Lower lobe of right lung (tissue), 2 donors: Measurements from ENCODE around the gene KRTAP10-8. TPM values are rescaled to one million over a fixed set of nuclear protein-coding genes. Genes with fewer than 3 reads are reported as not detected.
"Not testable (repeated sequence)": the region's sequence is repeated elsewhere in the genome, so short reads cannot be mapped to it uniquely, and the experiment has no call there.

Experiments used
- ATAC-seq, 2 donors: fragments of 200-7000 bp; cut with Tn5 transposase; one replicate each; pipeline ENCODE4 v1.9.1; 2020 to 2022; ENCODE audit warnings: mild to moderate bottlenecking in 2 of 2, moderate library complexity in 2 of 2
- DNase-seq: peaks from one replicate; pipeline ENCODE4 v3.0.0-alpha.2; 2020
- H3K27ac ChIP-seq: fragments of 200-600 bp; one replicate; pipeline ENCODE4 v1.8.0; 2022
- H3K27me3 ChIP-seq: fragments of 200-600 bp; one replicate; pipeline ENCODE4 v1.8.0; 2022; ENCODE audit warnings: low read depth
- H3K36me3 ChIP-seq: fragments of 200-600 bp; one replicate; pipeline ENCODE4 v1.8.0; 2022; ENCODE audit warnings: mild to moderate bottlenecking
- H3K4me1 ChIP-seq: fragments of 200-600 bp; one replicate; pipeline ENCODE4 v1.8.0; 2022
- H3K4me3 ChIP-seq: fragments of 200-600 bp; one replicate; pipeline ENCODE4 v1.8.0; 2022; ENCODE audit warnings: mild to moderate bottlenecking
- H3K9me3 ChIP-seq: fragments of 200-600 bp; one replicate; pipeline ENCODE4 v1.8.0; 2022
- intact Hi-C: fragments of 100-400 bp; cut with DNase I; formaldehyde crosslinking; loops from one replicate; pipeline ENCODE4 v1.11.0; 2022
- total RNA-seq: library from RNA; stranded (reverse); fragmentation: NEBNext Ultra II Directional; extraction: Animal tissue kit (Norgen Biotek cat#: 25700); gene quantifications from one replicate; pipeline ENCODE4 v1.2.1, GENCODE V29; 2021
- TF ChIP-seq, protein P1 (sequence below): fragments of 200-600 bp; IDR thresholded peaks from one replicate; pipeline ENCODE4 v1.8.0; 2022; ENCODE audit warnings: antibody characterized with exemption, mild to moderate bottlenecking
- donor health status: DM: no; HTN: yes; CAD: no; lungs with severe emphysema.

Gene KRTAP10-8
- total RNA-seq, 1 donor from 2014 or later: not detected

DNA sequence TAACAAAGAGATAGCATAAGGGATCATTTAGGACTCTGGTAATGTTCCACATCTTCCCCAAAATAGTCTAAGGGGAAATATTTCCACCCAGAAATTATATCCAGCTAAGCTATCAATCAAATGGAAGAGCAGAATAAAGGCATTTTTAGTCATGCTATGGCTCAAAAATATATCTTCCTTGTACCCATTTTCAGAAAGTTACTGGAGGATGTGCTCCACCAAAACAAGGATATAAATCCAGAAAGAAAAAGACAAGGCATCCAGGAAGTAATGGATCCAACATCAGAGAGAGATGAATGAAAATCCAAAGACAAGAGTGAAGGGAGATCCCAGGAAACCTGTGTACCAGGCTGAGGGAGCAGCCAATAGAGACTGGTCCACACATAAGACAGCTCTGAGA is 2.7 kb upstream of the KRTAP10-8 start:
- Histone ChIP-seq H3K27ac (no peak overlapping the region), H3K36me3 (no peaks in the 10 kb centered on the region), H3K27me3 (peaks cover 3% of the 10 kb centered on the region), H3K4me1 (no peaks in the 10 kb centered on the region), H3K9me3 (peaks cover 13% of the 10 kb centered on the region), H3K4me3 (no peak overlapping the region)
- TF ChIP-seq, protein P1, sequence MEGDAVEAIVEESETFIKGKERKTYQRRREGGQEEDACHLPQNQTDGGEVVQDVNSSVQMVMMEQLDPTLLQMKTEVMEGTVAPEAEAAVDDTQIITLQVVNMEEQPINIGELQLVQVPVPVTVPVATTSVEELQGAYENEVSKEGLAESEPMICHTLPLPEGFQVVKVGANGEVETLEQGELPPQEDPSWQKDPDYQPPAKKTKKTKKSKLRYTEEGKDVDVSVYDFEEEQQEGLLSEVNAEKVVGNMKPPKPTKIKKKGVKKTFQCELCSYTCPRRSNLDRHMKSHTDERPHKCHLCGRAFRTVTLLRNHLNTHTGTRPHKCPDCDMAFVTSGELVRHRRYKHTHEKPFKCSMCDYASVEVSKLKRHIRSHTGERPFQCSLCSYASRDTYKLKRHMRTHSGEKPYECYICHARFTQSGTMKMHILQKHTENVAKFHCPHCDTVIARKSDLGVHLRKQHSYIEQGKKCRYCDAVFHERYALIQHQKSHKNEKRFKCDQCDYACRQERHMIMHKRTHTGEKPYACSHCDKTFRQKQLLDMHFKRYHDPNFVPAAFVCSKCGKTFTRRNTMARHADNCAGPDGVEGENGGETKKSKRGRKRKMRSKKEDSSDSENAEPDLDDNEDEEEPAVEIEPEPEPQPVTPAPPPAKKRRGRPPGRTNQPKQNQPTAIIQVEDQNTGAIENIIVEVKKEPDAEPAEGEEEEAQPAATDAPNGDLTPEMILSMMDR: no peak
- ATAC-seq (no peak), DNase-seq (no peak)
- intact Hi-C loops: no loop called here

DNA sequence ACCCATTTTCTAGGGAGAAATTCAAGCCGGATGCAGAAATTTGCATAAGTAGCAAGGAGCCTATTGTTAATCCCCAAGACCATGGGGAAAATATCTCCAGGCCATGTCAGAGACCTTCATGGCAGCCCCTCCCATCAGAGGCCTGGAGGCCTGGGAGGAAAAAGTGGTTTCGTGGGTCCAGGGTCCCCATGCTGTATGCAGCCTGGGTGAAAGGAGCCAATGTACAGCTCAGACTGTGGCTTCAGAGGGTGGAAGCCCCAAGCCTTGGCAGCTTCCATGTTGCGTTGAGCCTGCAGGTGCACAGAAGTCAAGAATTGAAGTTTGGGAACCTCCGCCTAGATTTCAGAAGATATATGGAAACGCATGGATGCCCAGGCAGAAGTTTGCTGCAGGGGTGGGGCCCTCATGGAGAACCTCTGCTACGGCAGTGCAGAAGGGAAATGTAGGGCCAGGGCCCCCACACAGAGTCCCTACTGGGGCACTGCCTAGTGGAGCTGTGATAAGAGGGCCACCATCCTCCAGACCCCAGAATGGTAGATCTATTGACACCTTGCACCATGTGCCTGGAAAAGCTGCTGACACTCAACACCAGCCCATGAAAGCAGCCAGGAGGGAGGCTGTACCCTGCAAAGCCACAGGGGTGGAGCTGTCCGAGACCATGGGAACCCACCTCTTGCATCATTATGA is 1.6 kb upstream of the KRTAP10-8 start:
- H3K27me3 ChIP-seq, H3K4me1 ChIP-seq, H3K36me3 ChIP-seq, H3K27ac ChIP-seq, intact Hi-C loops, H3K4me3 ChIP-seq, DNase-seq, ATAC-seq: not testable (repeated sequence)
- peaks cover 13% of the 10 kb centered on the region for H3K9me3 ChIP-seq

DNA sequence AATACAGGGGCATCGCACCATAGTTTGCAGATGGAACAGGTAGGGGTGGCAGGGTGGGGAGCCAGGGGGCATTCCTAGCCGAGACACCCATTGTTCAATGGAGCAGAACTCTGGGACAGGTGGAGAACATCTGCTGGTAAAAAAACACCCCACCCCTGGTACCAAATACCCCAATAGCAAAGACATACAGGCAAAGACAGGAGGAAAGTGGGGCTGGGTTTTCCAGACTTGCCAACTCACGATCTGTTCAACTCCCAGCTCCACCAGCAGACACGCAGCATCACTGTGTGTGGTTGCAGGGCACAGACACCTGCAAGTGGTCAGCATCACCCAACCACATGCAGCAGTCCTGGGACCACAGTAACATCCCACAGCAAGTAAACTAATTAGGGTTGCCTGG is 328 bp upstream of the KRTAP10-8 start:
- DNase-seq (no peak), ATAC-seq (no peak)
- H3K27ac ChIP-seq: no peak overlapping the region
- no peak overlapping the region for H3K4me3 ChIP-seq
- H3K27me3 ChIP-seq: no peaks in the 10 kb centered on the region
- H3K36me3 ChIP-seq: no peaks in the 10 kb centered on the region
- intact Hi-C loops: no loop called here
- H3K9me3 ChIP-seq: peaks cover 13% of the 10 kb centered on the region
- TF ChIP-seq, protein P1: no peak
- no peaks in the 10 kb centered on the region for H3K4me1 ChIP-seq

DNA sequence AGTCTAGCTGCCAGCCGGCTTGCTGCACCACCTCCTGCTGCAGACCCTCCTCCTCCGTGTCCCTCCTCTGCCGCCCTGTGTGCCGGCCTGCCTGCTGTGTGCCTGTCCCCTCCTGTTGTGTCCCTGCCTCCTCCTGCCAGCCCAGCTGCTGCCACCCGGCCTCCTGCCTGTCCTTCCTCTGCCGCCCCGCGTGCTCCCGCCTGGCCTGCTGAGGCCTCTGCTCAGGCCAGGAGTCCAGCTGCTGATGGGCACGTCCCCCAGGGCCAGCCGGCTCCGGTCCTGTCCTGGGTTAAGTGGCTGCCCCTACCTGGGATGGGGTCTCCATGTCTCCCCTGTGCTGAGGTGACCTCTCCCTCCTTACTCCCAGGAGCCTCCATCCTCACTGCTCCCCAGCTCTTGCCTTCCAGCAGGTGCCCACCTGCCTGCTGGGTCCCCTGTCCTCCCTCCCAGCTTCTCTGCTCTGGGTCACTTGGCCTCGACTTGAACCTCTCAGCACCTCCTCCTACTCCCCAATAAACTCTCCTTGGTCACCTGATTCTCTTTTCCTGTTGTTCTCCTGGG is 870 bp downstream of the KRTAP10-8 start:
- peaks cover 13% of the 10 kb centered on the region for H3K9me3 ChIP-seq
- H3K4me1 ChIP-seq: no peaks in the 10 kb centered on the region
- no peak overlapping the region for H3K27ac ChIP-seq
- no peaks in the 10 kb centered on the region for H3K36me3 ChIP-seq
- ATAC-seq: no peak
- no peaks in the 10 kb centered on the region for H3K27me3 ChIP-seq
- TF ChIP-seq, protein P1: no peak
- no peak overlapping the region for H3K4me3 ChIP-seq
- intact Hi-C loops: no loop called here
- DNase-seq: no peak

DNA sequence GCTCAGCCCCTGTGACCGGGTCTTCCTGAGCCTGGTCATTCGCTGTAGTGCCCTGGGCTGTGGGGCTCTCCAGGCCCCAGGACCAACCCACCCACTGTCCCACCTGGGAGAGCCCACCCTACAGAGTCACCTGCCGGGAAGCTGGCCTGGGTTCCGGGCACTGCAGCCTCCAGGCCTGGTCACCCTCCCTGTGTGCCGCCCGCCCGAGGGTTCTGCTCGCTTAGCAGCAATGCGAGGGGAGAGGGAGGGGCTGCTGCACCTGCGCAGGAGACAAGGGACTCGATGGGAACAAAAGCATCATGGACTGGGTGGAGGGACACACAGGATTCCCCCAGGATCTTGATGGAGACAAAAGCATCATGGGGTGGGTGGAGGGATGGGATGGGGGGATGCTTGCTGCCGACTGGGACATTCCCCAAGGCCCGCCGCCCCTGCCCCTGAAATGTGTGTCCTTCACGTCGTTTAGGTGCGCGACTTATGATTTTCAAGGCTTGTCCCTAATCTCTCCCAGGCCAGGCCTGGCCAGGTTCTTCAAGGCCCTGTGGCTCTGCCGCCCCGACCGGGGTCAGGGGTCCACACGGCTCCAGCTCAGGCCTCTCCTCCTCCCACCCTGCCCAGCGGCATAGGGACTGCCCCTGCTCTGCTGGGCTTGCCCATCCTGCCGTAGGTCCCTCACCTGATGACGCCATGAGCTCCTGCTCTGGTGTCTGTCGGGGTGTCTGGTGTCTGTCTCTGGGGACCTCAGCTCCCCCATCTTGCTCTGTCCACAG is 1.7 kb downstream of the KRTAP10-8 start:
- intact Hi-C loops: no loop called here
- Histone ChIP-seq H3K4me3 (no peak overlapping the region), H3K36me3 (no peaks in the 10 kb centered on the region), H3K27ac (no peak overlapping the region), H3K4me1 (no peaks in the 10 kb centered on the region), H3K9me3 (peaks cover 13% of the 10 kb centered on the region), H3K27me3 (no peaks in the 10 kb centered on the region)
- TF ChIP-seq, protein P1: no peak
- no peak for ATAC-seq
- no peak for DNase-seq

DNA sequence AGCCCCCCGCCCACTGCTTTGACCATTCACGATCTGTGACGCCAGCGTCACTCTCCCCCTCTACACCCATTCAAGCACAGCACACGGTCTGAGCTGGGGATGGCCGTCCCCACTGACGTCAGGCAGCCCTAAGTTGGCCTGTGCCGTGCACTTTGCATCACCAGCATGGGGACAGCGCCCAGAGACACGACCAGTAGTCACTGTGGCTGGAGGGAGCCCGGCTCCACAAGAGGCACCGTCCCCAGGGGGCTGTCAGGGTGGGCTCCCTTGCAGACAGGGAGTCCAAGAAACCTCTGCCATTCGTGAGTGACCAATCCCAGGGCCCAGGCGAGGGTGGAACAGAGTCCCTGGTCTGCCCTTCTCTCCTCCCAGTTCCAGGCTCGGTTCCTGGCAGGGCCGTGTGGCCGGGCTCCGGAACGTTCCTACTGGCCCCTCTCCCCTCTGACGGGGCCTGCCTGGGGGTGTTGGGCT is 2.3 kb downstream of the KRTAP10-8 start:
- no peak for ATAC-seq
- H3K27ac ChIP-seq: no peak overlapping the region
- TF ChIP-seq, protein P1: no peak
- H3K4me3 ChIP-seq: no peak overlapping the region
- H3K36me3 ChIP-seq: no peaks in the 10 kb centered on the region
- H3K9me3 ChIP-seq: peaks cover 13% of the 10 kb centered on the region
- H3K4me1 ChIP-seq: no peaks in the 10 kb centered on the region
- no peaks in the 10 kb centered on the region for H3K27me3 ChIP-seq
- intact Hi-C loops: no loop called here
- DNase-seq: no peak
